Left renal cortex interstitium (tissue), 4 donors: ENCODE results near the gene RYR2. TPM values are rescaled to one million over a fixed set of nuclear protein-coding genes. Genes with fewer than 3 reads are reported as not detected.

Experiments used
- DNase-seq, 4 donors: peaks; one replicate each; pipeline ENCODE4 v3.0.0-alpha.2; 2013; ENCODE audit warnings: low read depth in 4 of 4, low spot score in 2 of 4, missing footprints in 1 of 4
- polyA plus RNA-seq, 4 donors: library from polyadenylated mRNA; unstranded; fragments of 120-200 nt; gene quantifications; one replicate each; pipeline ENCODE4 v1.2.1, GENCODE V29; 2013; ENCODE audit not compliant: insufficient read length in 4 of 4

The RYR2 gene
- 1 to 10 TPM; 1.1 to 1.4 (median 1.2) TPM for polyA plus RNA-seq

DNA sequence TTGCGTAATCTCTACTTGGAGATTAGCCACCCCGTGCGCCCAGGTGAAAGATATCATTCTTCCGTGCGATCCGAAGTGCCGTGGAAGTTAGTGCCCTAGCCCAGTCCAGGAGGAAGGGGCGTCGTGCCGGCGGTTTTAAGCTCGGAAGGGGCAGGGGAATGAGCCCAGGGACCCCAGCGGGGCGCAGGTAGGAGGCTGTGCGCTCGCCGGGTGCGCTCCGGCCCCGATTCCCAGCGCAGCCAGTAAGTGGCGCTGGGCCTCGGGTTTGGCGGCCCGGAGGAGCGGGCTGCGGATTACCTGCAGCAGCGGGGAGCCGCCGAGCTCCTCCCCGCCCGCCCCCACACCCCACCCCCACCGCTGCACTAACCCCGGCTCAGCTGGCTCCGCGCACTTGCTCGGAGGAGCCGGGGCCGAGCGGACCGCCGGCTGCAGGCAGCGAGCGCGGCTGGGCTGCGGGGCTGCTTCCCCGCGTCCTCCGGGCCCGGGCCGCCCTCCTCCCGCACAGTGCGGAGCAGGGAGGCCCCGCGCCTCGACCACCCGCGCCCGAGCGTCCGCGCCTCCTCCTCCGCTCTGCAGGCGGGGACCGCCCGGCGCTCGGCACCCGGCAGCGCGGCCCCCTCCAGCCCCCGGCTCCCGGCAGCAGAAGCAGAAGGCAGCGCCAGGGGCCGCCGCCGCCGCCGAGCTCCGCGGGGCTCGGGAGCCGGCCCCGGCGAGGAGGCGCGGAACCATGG is at the start of gene RYR2:
TSS of gene RYR2 (plus strand) at position 390 of the 731 bp plus-strand sequence. CDS start at position 728, 338 bp downstream.
- DNase-seq = no peak

- no peak for DNase-seq
Observed at GRCh38 chr1:236992449-236992848, 49.5 kb upstream of the RYR2 start.

GRCh38 chr1:236994450-236994849 is 47.5 kb upstream of the RYR2 start:
- no peak for DNase-seq

GRCh38 chr1:236997361-236997760 is 44.6 kb upstream of the RYR2 start:
- DNase-seq = no peak

DNA sequence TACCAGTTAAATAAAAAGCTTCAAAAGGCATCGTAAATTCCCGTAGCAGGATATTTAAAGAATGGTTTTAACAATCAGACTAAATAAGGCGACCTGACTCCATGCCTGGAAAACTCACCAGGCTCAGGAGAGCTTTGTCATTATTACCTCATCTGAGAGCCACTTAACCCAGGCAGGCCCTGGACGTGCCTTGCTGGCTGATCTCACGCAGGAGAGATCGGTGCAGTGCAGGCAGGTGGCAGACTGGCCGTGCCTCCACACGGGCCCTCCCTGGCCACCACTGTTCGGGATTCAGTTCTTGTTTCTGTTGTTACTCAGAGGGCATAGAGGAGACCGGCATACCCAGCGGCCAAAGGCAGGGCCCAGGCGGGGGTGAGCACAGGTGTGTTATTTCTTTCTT is 44.1 kb upstream of the RYR2 start:
- DNase-seq = peak in 1 of 4 donors; percentile 3

DNA sequence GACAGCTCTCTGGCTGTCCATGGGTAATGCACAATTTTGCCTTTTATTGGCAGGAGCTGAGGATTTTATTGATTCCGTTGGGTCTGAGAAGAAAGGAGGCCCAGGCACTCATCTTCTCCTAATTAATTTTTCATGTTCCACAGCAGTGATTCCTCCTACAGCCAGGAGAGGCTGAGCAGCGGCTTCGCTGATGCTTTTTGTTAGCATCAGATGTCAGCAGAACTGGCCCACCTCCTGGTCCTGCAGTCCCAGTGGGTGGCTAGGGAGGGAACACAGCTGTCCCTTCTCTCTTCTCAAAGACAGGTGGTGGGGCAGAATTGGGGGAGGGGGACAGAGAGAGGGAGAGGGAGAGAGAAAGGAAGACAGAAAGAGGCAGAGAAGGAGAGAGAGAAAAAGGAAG is 43.4 kb upstream of the RYR2 start:
- DNase-seq = no peak

GRCh38 chr1:237000191-237000590 is 41.8 kb upstream of the RYR2 start:
- no peak for DNase-seq

DNA sequence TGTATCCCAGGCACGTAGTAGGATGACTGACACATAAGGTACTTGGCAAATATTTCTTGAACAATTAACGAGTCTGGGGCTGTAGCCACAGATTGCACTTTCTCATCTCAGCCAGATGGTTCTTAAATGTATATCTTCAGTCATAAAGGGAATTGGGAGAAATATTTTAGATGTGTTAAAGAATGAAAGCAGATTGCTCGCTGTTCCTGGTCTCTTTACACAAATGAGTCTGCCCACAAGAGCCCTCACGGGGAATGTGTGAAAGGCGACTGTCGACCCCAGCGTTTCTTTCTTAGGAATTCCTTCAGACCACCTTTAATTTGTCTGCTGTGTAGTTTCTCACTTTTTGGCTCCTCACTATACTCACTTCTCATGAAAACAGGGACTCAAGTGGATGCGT is 38.5 kb upstream of the RYR2 start:
- DNase-seq = no peak

GRCh38 chr1:237004116-237004515 is 37.9 kb upstream of the RYR2 start, which contains the start of gene MT1HL1:
Gene MT1HL1 (minus strand): TSS chr1:237004441. CDS start chr1:237004372, 69 bp downstream.
- no peak for DNase-seq

DNA sequence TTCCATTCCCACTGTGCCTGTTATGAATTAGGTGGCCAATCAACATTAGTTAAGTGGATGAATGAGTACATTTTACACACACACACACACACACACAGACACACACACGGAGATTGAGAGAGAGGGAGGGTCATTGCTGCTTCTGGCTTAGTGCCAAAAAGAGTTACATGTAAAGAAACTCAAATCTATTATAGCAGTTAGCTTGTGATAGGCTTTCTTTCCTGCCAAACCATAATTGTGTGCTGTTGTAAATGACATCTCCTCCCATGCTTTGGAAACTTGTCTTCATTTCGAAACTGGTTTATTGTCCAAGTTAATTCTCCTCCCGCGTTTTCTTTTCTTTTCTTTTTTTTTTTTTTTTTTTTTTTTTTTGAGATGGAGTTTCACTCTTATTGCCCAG is 36.3 kb upstream of the RYR2 start:
- DNase-seq = no peak

DNA sequence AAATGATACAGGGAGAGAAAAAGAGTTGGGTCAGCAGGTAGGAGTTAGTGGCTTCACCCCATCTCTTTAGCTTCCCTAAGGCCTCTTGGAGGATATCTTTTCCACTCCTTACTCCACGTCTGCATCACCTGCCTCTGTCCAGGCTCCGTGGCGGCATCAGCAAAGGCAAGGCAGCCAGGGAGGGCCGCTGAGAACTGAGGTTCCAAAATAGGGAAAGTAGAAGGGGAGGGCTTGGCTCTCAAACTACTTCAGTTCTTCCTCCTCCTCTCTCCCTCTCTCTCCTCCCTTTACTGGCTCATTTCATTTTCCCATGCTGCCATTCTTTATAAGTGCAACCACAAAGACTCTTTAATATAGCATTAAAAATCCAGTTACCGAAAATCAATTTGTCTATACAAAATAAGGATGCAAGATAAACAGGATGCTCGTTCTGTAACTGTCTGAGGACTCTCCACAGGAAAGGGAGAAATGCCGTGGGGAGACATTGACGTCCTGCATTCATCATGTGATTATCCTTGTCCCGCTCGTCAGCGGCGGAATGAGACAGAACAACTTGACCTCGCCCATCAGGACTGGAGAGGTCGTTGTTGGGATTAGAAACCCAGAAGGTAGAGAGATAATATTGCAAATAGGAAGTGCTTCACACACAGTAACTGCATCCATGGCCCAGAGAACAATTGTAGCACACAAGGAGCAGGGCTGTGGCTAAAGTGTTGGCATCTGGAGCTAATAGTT is 34.7 kb upstream of the RYR2 start:
- no peak for DNase-seq

- DNase-seq = no peak
Observed at GRCh38 chr1:237009611-237010010, 32.4 kb upstream of the RYR2 start.

DNA sequence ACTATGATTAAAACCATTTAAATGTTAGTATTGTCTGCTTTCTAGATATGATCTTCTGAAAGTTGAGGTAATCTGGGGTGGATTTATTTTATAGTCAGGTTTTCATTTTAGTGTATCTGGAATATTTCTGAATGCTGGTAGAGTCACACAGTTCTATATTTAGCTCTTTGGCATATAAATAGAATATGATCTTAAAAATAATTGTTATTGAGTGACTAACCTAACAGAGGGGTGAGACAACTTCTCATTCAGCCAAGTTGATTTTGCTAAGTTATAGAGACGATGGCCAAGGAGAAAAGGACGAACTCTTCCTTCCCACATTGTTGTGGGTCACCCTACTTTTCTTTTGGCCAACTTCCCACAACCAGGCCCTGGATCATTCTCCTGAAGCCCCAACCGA is 30.6 kb upstream of the RYR2 start:
- no peak for DNase-seq

GRCh38 chr1:237012361-237012760 is 29.6 kb upstream of the RYR2 start:
- DNase-seq = no peak

- no peak for DNase-seq
Observed at GRCh38 chr1:237012788-237013383, 29.1 kb upstream of the RYR2 start.

DNA sequence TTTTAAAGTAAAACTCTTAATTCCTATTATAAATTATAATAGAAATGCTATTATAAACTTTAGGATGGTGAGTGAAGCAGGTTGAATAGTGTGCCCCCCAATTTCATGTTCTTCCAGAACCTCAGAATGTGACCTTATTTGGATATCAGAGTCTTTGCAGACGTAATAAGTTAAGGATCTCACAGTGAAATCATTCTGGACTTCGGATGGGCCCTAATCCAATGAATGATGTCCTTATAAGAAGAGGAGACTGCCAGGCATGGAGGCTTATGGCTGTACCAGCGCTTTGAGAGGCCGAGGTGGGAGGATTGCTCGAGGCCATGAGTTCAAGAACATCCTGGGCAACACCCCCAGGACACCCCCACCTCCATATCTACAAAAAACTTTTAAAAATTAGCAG is 28.4 kb upstream of the RYR2 start:
- no peak for DNase-seq

DNA sequence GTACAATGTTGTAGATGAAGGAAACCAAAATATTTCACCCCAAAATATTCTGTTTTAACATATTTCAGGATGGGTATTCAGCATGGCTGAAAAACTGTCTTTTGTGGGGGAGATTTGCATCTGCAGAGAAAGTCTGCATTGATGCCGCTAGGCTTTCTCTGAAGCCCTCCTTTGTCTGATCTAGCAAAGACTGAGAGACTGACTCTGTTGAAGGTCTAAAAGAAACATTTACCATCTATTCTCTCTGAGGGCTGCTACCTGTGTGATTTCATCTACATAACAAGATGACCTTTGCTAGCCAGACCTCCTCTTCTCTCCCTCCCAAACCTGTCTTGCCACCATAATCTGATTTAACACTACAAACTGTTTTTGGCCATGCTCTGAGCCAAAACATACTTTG is 25.4 kb upstream of the RYR2 start:
- DNase-seq = no peak

DNA sequence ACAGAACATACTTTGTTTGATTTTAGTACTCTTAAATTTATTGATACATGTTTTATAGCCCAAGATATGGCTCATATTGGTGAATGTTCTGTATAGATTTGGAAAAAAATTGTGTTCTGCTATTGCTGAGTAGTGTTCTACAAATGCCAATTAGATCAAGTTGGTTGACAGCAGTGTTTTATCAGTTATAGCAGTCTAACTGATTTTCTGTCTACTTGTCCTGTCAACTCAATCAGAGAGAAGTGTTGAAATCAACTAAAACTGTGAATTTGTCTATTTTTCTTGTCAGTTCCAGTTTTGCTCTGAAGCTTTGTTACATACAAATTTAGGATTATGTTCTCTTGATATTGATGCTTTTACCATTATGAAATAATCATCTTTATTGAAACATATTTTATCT is 23.1 kb upstream of the RYR2 start:
- no peak for DNase-seq

- no peak for DNase-seq
Observed at GRCh38 chr1:237025358-237026074, 16.5 kb upstream of the RYR2 start.

- no peak for DNase-seq
Observed at GRCh38 chr1:237029240-237029639, 12.7 kb upstream of the RYR2 start.
